ENCODE data around the gene C2CD2L. TPM values are rescaled to one million over a fixed set of nuclear protein-coding genes. Genes with fewer than 3 reads are reported as not detected.

Gene C2CD2L
- total and polyA plus RNA-seq, 2 of the 4 experiments (the other 2 are of a cell fraction): 2.2 to 8.7 TPM

DNA sequence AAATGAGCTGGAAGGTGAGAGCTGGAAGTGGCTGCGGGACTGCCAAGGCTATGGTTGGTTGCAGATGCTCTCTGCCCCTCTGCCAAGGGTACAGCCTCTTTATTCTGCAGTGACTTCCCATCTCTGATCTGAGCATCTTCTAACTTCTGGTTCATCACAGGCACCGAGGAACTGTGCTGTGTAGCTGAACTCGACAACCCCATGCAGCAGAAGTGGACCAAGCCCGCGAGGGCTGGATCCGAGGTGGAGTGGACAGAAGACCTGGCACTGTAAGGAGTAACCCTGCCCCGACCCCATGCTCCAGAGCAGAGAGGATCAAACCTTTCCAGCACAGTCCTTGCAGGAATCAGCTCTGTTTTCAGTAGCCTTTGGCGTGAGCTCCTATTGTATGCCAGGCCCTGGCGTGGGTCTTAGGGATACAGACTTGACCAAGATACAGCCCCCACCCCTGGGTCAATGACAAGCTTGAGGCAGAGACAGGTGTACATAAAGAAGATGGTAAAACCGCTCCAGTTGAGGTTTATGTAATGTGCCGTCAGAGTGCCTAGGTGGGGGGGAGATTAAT is 4.3 kb downstream of the C2CD2L start:
- H3K9me3 ChIP-seq (ENCODE audit: control insufficient read depth, insufficient read depth, low read length): no peaks in the 10 kb centered on the region
- peaks cover 14% of the 10 kb centered on the region for H3K9me1 ChIP-seq (ENCODE audit: insufficient read depth, low read length)
- WGBS, 2 experiments (ENCODE audit: extremely low coverage in 2 of 2, insufficient read length in 1 of 2): 100% methylated on average over 2 of the region's 11 CpGs; no CpG with 5 or more reads in 1 of the 2 experiments
- no peak for ATAC-seq (ENCODE audit: low read depth)
- H3K18ac ChIP-seq (ENCODE audit: low read depth, low read length): no peak overlapping the region
- H2BK5ac ChIP-seq (ENCODE audit: low read depth, low read length, poor library complexity, severe bottlenecking): no peak overlapping the region
- intact Hi-C loops (cut with micrococcal nuclease) (no loop called here), dilution Hi-C loops (cut with HindIII; ENCODE audit: low sequenced_read_pairs, unreplicated experiment) (no loop called here), in situ Hi-C loops (cut with MboI; ENCODE audit: low sequenced_read_pairs) (no loop called here)
- H3K4me2 ChIP-seq (ENCODE audit: low read depth, low read length): no peak overlapping the region
- H4K91ac ChIP-seq (ENCODE audit: insufficient read depth, low read depth, low read length): no peak overlapping the region
- H2AK5ac ChIP-seq (ENCODE audit: low read depth, low read length): no peak overlapping the region
- no peak overlapping the region for H3K14ac ChIP-seq (replicated peaks; ENCODE audit: low read depth, low read length)
- peaks cover 9% of the 10 kb centered on the region for H3K4me1 ChIP-seq (ENCODE audit: control insufficient read depth, insufficient read depth, low read length)
- H3K4me3 ChIP-seq (ENCODE audit: insufficient read depth, low read depth, low read length): no peak overlapping the region
- no peak overlapping the region for H2AK9ac ChIP-seq (replicated peaks; ENCODE audit: low read depth, low read length, poor library complexity)
- DNase-seq: no peak
- H3K9ac ChIP-seq (ENCODE audit: low read depth, low read length): no peak overlapping the region
- H3K36me3 ChIP-seq (ENCODE audit: control insufficient read depth, insufficient read depth, low read length): peaks cover 36% of the 10 kb centered on the region
- H4K20me1 ChIP-seq (ENCODE audit: insufficient read depth, low read length): peaks cover 4% of the 10 kb centered on the region; the same call in 1 of the 2 replicates
- no peak overlapping the region for H4K5ac ChIP-seq (ENCODE audit: low read depth, low read length)
- no peak overlapping the region for H4K8ac ChIP-seq (ENCODE audit: low read depth in 2 of 2, low read length in 2 of 2)
- H3K79me1 ChIP-seq (ENCODE audit: low read depth in 1 of 2, low read length in 2 of 2): peaks cover 19 to 37% of the 10 kb centered on the region in 2 experiments
- no peak overlapping the region for H2AFZ ChIP-seq (replicated peaks; ENCODE audit: low read length, poor library complexity)
- no peak overlapping the region for H3K56ac ChIP-seq (ENCODE audit: extremely low read depth, insufficient read depth, low read length)
- no peak overlapping the region for H2BK20ac ChIP-seq (ENCODE audit: low read depth, low read length)
- H3K4ac ChIP-seq (ENCODE audit: low read depth, low read length): no peak overlapping the region
- ChIA-PET CTCF (no interaction called here), POLR2A (ENCODE audit: unreplicated experiment) (interaction anchor here (0.5 to 0.6 kb wide), 2 partner anchors 9 to 26 kb away, joined by 7 to 13 read pairs; no protein-coding TSS in a partner anchor)
- no peak overlapping the region for H2BK15ac ChIP-seq (ENCODE audit: low read depth, low read length)
- no peaks in the 10 kb centered on the region for H3K27me3 ChIP-seq (ENCODE audit: control insufficient read depth, insufficient read depth, low read length)
- no peak overlapping the region for H3K27ac ChIP-seq (ENCODE audit: insufficient read depth, low read length)
- TF ChIP-seq, protein P1, sequence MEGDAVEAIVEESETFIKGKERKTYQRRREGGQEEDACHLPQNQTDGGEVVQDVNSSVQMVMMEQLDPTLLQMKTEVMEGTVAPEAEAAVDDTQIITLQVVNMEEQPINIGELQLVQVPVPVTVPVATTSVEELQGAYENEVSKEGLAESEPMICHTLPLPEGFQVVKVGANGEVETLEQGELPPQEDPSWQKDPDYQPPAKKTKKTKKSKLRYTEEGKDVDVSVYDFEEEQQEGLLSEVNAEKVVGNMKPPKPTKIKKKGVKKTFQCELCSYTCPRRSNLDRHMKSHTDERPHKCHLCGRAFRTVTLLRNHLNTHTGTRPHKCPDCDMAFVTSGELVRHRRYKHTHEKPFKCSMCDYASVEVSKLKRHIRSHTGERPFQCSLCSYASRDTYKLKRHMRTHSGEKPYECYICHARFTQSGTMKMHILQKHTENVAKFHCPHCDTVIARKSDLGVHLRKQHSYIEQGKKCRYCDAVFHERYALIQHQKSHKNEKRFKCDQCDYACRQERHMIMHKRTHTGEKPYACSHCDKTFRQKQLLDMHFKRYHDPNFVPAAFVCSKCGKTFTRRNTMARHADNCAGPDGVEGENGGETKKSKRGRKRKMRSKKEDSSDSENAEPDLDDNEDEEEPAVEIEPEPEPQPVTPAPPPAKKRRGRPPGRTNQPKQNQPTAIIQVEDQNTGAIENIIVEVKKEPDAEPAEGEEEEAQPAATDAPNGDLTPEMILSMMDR (conservative IDR thresholded peaks at IDR 0.05; ENCODE audit: low read depth, low read length): no peak
- TF ChIP-seq MXI1 (IDR thresholded peaks at IDR 0.05; ENCODE audit: borderline replicate concordance, low read depth, low read length) (no peak), FOS (IDR thresholded peaks at IDR 0.05; ENCODE audit: low read depth, low read length) (no peak), SMC3 (IDR thresholded peaks at IDR 0.05; ENCODE audit: low read depth, low read length) (no peak), RCOR1 (IDR thresholded peaks at IDR 0.05; ENCODE audit: insufficient replicate concordance, low read length) (no peak), CEBPB (IDR thresholded peaks at IDR 0.05; ENCODE audit: low read depth, low read length) (no peak), RAD21 (IDR thresholded peaks at IDR 0.05; ENCODE audit: low read length) (no peak)
- TF ChIP-seq, protein P2, sequence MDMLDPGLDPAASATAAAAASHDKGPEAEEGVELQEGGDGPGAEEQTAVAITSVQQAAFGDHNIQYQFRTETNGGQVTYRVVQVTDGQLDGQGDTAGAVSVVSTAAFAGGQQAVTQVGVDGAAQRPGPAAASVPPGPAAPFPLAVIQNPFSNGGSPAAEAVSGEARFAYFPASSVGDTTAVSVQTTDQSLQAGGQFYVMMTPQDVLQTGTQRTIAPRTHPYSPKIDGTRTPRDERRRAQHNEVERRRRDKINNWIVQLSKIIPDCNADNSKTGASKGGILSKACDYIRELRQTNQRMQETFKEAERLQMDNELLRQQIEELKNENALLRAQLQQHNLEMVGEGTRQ (IDR thresholded peaks at IDR 0.05; ENCODE audit: low read depth, low read length): no peak
- H3K23ac ChIP-seq (ENCODE audit: low read depth, low read length): no peak overlapping the region
- no peak overlapping the region for H2BK120ac ChIP-seq (ENCODE audit: low read depth, low read length)
- no TSS peak for BruUV-seq (replicated peaks)
